HG02852 (cell line): ENCODE results near the gene PRPF31.

Experiments
- ATAC-seq: cut with Tn5 transposase; IDR thresholded peaks from one replicate; pipeline ENCODE4 v1.9.1; 2021; ENCODE audit warnings: mild to moderate bottlenecking, moderate library complexity; ENCODE audit not compliant: unreplicated experiment

PRPF31 gene

GRCh38 chr19:54106716-54107115 lies 8.8 kb upstream of the PRPF31 start:
- ATAC-seq: no peak

- no peak for ATAC-seq
These were observed 7.6 kb upstream of the PRPF31 start for GRCh38 chr19:54107876-54108490.

- no peak for ATAC-seq
These were observed 7.1 kb upstream of the PRPF31 start for GRCh38 chr19:54108496-54108895.

GRCh38 chr19:54109651-54110050 lies 5.9 kb upstream of the PRPF31 start:
- ATAC-seq: no peak

GRCh38 chr19:54114340-54115108 lies 1.0 kb upstream of the PRPF31 start:
- ATAC-seq: no peak

GRCh38 chr19:54121259-54121658 lies 5.7 kb downstream of the PRPF31 start:
- ATAC-seq: no peak

- no peak for ATAC-seq
These were observed 8.1 kb downstream of the PRPF31 start for GRCh38 chr19:54123682-54124081.

- no peak for ATAC-seq
These were observed 8.8 kb downstream of the PRPF31 start for GRCh38 chr19:54124393-54124792.

- no peak for ATAC-seq
These were observed 10.2 kb downstream of the PRPF31 start for GRCh38 chr19:54125713-54126112.

GRCh38 chr19:54127688-54128440 lies 12.3 kb downstream of the PRPF31 start:
- no peak for ATAC-seq

- no peak for ATAC-seq
These were observed 12.8 kb downstream of the PRPF31 start for GRCh38 chr19:54128441-54128725.

- ATAC-seq: no peak
These were observed 13.5 kb downstream of the PRPF31 start for GRCh38 chr19:54128796-54129616.

GRCh38 chr19:54129617-54129996 lies 14.1 kb downstream of the PRPF31 start:
- no peak for ATAC-seq

- ATAC-seq: no peak
These were observed 17.9 kb downstream of the PRPF31 start for GRCh38 chr19:54133312-54133956.

GRCh38 chr19:54133957-54134590 lies 18.5 kb downstream of the PRPF31 start:
- no peak for ATAC-seq

- no peak for ATAC-seq
These were observed 20.7 kb downstream of the PRPF31 start for GRCh38 chr19:54136086-54136863.

GRCh38 chr19:54136864-54137698 lies 21.5 kb downstream of the PRPF31 start:
- ATAC-seq: peak; percentile 71

- no peak for ATAC-seq
These were observed 22.3 kb downstream of the PRPF31 start, which contains the start of gene CNOT3 for GRCh38 chr19:54137699-54138488. Gene CNOT3 (plus strand): TSS chr19:54137762. CDS start chr19:54142979, 5,217 bp downstream.
